Gastrocnemius medialis (tissue), 4 donors: ENCODE data around the gene CTBP1. TPM values are rescaled to one million over a fixed set of nuclear protein-coding genes. Genes with fewer than 3 reads are reported as not detected.

Source experiments
- ATAC-seq, 2 donors: fragments of 150-250 bp; one replicate each; pipeline ENCODE4 v1.9.1; 2016
- DNase-seq, 2 donors: peaks; one replicate each; pipeline ENCODE4 v3.0.0-alpha.2; 2019
- H3K27ac ChIP-seq, 4 donors: fragments of 200-600 bp; sonication (generic); 1 replicate in 1 of 4; 2 replicates in 3 of 4; pipeline ENCODE4 v1.5.1; 2016 to 2018; ENCODE audit warnings: mild to moderate bottlenecking in 2 of 4, moderate library complexity in 1 of 4
- H3K27me3 ChIP-seq, 3 donors: fragments of 200-600 bp; sonication (generic) in 2 of 3; 1 replicate in 1 of 3; 2 replicates in 2 of 3; pipeline versions ENCODE4 v1.5.1 to v1.6.0; 2016 to 2019; ENCODE audit warnings: mild to moderate bottlenecking in 1 of 3, moderate library complexity in 1 of 3
- H3K36me3 ChIP-seq, 2 donors: fragments of 200-600 bp; sonication (generic) in 1 of 2; one replicate each; pipeline ENCODE4 v1.5.1; 2017 to 2018
- H3K4me1 ChIP-seq, 2 donors: fragments of 200-600 bp; sonication (generic) in 1 of 2; one replicate each; pipeline ENCODE4 v1.5.1; 2016 to 2017; ENCODE audit warnings: mild to moderate bottlenecking in 2 of 2
- H3K4me3 ChIP-seq, 4 donors: fragments of 200-600 bp; sonication (generic) in 3 of 4; 1 replicate in 1 of 4; 2 replicates in 3 of 4; pipeline ENCODE4 v1.5.1; 2016 to 2019; ENCODE audit warnings: mild to moderate bottlenecking in 2 of 4
- H3K9me3 ChIP-seq, 3 donors: fragments of 200-600 bp; sonication (generic) in 2 of 3; 1 replicate in 1 of 3; 2 replicates in 2 of 3; pipeline ENCODE4 v1.5.1; 2016 to 2019
- CTCF ChIP-seq, 5 experiments: fragments of 450-650 bp in 3 of 5; fragments of 200-600 bp in 2 of 5; sonication (generic) in 2 of 5; IDR thresholded peaks in 4 of 5; conservative IDR thresholded peaks in 1 of 5; 1 replicate in 4 of 5; 2 replicates in 1 of 5; pipeline ENCODE4 v1.5.1; 2016 to 2019; ENCODE audit warnings: antibody characterized with exemption in 5 of 5, mild to moderate bottlenecking in 3 of 5, moderate library complexity in 3 of 5
- POLR2A ChIP-seq, 2 donors: fragments of 450-650 bp; IDR thresholded peaks; one replicate each; pipeline ENCODE4 v1.6.1; 2017; ENCODE audit warnings: antibody characterized with exemption in 2 of 2, mild to moderate bottlenecking in 2 of 2, moderate library complexity in 2 of 2
- in situ Hi-C, 4 donors: fragments of 200-750 bp; cut with MboI; loops; one replicate each; pipeline versions ENCODE4 v1.15.0 to v1.8.0; 2017; ENCODE audit warnings: low sequenced_read_pairs in 4 of 4
- intact Hi-C: fragments of 100-400 bp; cut with DNase I; formaldehyde crosslinking; loops from one replicate; pipeline ENCODE4 v1.15.1; 2023; ENCODE audit warnings: low total_unique reads
- total RNA-seq, 4 donors: library from RNA; depleted of rRNA; stranded (reverse); fragments of >200 nt; gene quantifications; one replicate each; pipeline versions ENCODE4 v1.1.0 to v1.2.3, GENCODE V29; 2016

The CTBP1 gene
- total RNA-seq, 4 donors from 2014 or later = 126 to 224 (median 169) TPM

DNA sequence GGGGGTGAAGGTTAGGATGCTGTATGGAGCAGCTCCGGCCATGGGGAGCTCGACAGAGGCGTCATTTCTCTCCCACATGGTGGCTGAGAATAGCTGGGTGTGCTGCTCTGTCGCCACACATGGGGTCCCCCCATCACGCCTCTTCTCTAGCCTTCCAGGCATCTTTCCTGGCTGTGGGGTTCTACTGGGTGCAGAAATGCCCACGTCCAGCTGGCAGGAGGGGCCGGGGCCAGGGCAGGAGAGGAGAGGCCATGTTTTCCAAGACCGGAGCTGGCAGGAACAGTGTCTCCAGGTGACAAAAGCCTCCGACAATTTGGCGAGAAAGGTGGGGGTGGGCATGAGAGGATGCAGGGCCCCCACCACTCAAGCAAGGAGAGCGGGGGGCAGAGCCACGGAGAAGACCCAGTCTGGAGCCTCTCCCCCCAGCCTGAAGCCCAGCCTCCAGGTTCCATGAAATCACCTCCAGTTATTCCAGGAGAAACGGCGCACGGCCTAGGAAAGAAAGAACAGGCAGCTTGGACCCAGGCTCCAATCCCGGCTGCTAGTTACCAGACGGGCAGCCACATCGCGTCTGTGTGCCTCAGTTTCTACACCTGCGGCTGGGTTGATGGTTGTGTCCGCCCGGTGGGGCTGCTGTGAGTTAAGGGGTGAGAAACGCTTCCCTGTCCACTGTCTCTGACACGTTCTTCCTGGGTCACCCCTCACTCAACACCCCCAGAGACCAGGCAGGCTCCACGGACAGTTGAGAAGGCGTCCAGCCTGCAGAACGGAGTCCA lies 49.2 kb downstream of the CTBP1 start:
- Histone ChIP-seq H3K27ac (peak overlapping the region in 2 of 4 donors; percentile 1 to 25), H3K27me3 (no peaks in the 10 kb centered on the region), H3K4me3 (no peak overlapping the region), H3K36me3 (no peaks in the 10 kb centered on the region), H3K9me3 (no peaks in the 10 kb centered on the region), H3K4me1 (peaks cover 4 to 8% of the 10 kb centered on the region in 2 donors)
- ATAC-seq = no peak
- intact Hi-C loops (no loop called here), in situ Hi-C loops (no loop called here)
- no peak for DNase-seq
- no peak for TF ChIP-seq CTCF (IDR thresholded peaks at IDR 0.05 in 4 of 5, conservative IDR thresholded peaks at IDR 0.05 in 1 of 5)
- TF ChIP-seq POLR2A (IDR thresholded peaks at IDR 0.05) = no peak

- no peak overlapping the region for H3K4me3 ChIP-seq
- intact Hi-C loops = no loop called here
- peak; percentile 45 to 61 for DNase-seq
- peak; percentile 30 to 50 for ATAC-seq
- peak overlapping the region in 2 of 4 donors; percentile 18 to 37 for H3K27ac ChIP-seq
- H3K9me3 ChIP-seq = no peaks in the 10 kb centered on the region
- no peaks in the 10 kb centered on the region for H3K36me3 ChIP-seq
- no peaks in the 10 kb centered on the region for H3K27me3 ChIP-seq
- peaks cover 5 to 18% of the 10 kb centered on the region in 2 donors for H3K4me1 ChIP-seq
- TF ChIP-seq CTCF (IDR thresholded peaks at IDR 0.05 in 4 of 5, conservative IDR thresholded peaks at IDR 0.05 in 1 of 5) (no peak), POLR2A (IDR thresholded peaks at IDR 0.05) (no peak)
- in situ Hi-C loops = no loop called here
Measured at GRCh38 chr4:1198098-1198844, 50.7 kb downstream of the CTBP1 start.

- DNase-seq (no peak), ATAC-seq (no peak)
- no peaks in the 10 kb centered on the region for H3K36me3 ChIP-seq
- H3K4me3 ChIP-seq = no peak overlapping the region
- no peak overlapping the region for H3K27ac ChIP-seq
- intact Hi-C loops = no loop called here
- no peaks in the 10 kb centered on the region for H3K27me3 ChIP-seq
- in situ Hi-C loops = no loop called here
- TF ChIP-seq POLR2A (IDR thresholded peaks at IDR 0.05) = no peak
- TF ChIP-seq CTCF (IDR thresholded peaks at IDR 0.05 in 4 of 5, conservative IDR thresholded peaks at IDR 0.05 in 1 of 5) = no peak
- peaks cover 19 to 34% of the 10 kb centered on the region in 2 donors for H3K4me1 ChIP-seq
- no peaks in the 10 kb centered on the region for H3K9me3 ChIP-seq
Measured at GRCh38 chr4:1196421-1197183, 52.3 kb downstream of the CTBP1 start.

DNA sequence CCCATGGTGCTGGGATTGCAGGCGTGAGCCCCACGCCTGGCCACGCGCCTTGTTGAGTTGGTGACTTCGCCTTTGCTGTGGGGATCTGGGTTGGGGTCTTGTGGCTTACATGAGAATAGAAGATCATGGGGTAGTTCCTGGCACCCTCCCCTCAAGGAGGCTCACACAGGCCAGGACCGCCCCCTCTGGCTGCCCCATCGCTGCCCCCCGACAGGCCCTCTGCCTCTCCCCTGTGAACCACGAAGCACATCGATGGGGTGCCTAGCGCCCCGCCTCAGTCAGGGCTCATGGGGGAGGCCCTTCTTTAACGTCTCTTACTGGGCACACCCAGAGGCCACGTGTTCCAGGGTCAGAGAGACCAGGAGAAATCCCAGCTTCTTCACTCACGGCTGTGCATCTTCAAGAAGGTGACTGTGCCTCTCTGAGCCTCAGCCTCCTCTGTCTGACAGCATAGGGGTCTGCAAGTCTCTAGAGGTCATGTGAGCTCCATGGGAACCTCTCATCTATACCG lies 53.0 kb downstream of the CTBP1 start:
- no peak overlapping the region for H3K27ac ChIP-seq
- ATAC-seq = no peak
- H3K9me3 ChIP-seq = no peaks in the 10 kb centered on the region
- intact Hi-C loops = no loop called here
- no peak for DNase-seq
- no peaks in the 10 kb centered on the region for H3K36me3 ChIP-seq
- TF ChIP-seq CTCF (IDR thresholded peaks at IDR 0.05 in 4 of 5, conservative IDR thresholded peaks at IDR 0.05 in 1 of 5) (no peak), POLR2A (IDR thresholded peaks at IDR 0.05) (no peak)
- peaks cover 22 to 37% of the 10 kb centered on the region in 2 donors for H3K4me1 ChIP-seq
- no peaks in the 10 kb centered on the region for H3K27me3 ChIP-seq
- H3K4me3 ChIP-seq = no peak overlapping the region
- in situ Hi-C loops = no loop called here
